Activated CD8-positive, alpha-beta memory T cell treated with anti-CD3 and anti-CD28 coated beads for 36 hours (primary cell): Measurements from ENCODE around the gene SKP2. TPM values are rescaled to one million over a fixed set of nuclear protein-coding genes. Genes with fewer than 3 reads are reported as not detected.
"Not testable (repeated sequence)": the region's sequence is repeated elsewhere in the genome, so short reads cannot be mapped to it uniquely, and the experiment has no call there.

ENCODE experiments used
- CTCF ChIA-PET: fragments of 350-600 bp; sonication (Branson Sonifier 250); formaldehyde crosslinking; loops from one replicate; lab custom pipeline; 2021; ENCODE audit warnings: antibody characterized with exemption; lab: Charles Lee
- POLR2A ChIA-PET: fragments of 350-600 bp; sonication (Branson Sonifier 250); formaldehyde crosslinking; loops from one replicate; lab custom pipeline; 2021; ENCODE audit warnings: antibody characterized with exemption; lab: Charles Lee
- total RNA-seq, 2 experiments: library from RNA; stranded (reverse); gene quantifications; one replicate each; pipeline ENCODE4 v1.2.3, GENCODE V29; 2021

SKP2 gene
- total RNA-seq = 10 to 100 TPM; 61.2 to 64.9 TPM

GRCh38 chr5:36151434-36152323 is at the start of gene SKP2, which contains the start of gene LMBRD2:
TSS of gene SKP2 (plus strand) at chr5:36152111. CDS start at chr5:36152263, 152 bp downstream.
TSS of gene LMBRD2 (minus strand) at chr5:36151887. CDS start at chr5:36143349, 8,538 bp downstream.
- CTCF ChIA-PET = interaction anchor here (0.8 to 2.0 kb wide), 2 partner anchors 90 to 226 kb away, joined by 3 to 12 read pairs; partner anchors contain the start of gene NADK2

GRCh38 chr5:36105819-36106218 is 46.1 kb upstream of the SKP2 start:
- ChIA-PET POLR2A (no interaction called here), CTCF (no interaction called here)

More at GRCh38 chr5:36151434-36152323, at the start of gene SKP2, which contains the start of gene LMBRD2:
- POLR2A ChIA-PET = interaction anchor here (1.0 to 2.4 kb wide), 3 partner anchors 10 to 1222 kb away, joined by 3 to 25 read pairs (median 3); partner anchors contain the start of genes DNAJC21 and NADK2

- POLR2A ChIA-PET = no interaction called here
- CTCF ChIA-PET = no interaction called here
Observed at GRCh38 chr5:36108758-36109460, 43.0 kb upstream of the SKP2 start.

- ChIA-PET POLR2A (no interaction called here), CTCF (no interaction called here)
Observed at GRCh38 chr5:36111238-36111637, 40.7 kb upstream of the SKP2 start.

- ChIA-PET CTCF (interaction anchor here (1.1 kb wide), 1 partner anchor 46 kb away, joined by 3 read pairs; no protein-coding TSS in a partner anchor), POLR2A (no interaction called here)
Observed at GRCh38 chr5:36125868-36126267, 26.0 kb upstream of the SKP2 start.

GRCh38 chr5:36128795-36129194 is 23.1 kb upstream of the SKP2 start:
- CTCF ChIA-PET = no interaction called here

GRCh38 chr5:36129666-36130065 is 22.2 kb upstream of the SKP2 start:
- POLR2A ChIA-PET, CTCF ChIA-PET: not testable (repeated sequence)

More at GRCh38 chr5:36128795-36129194, 23.1 kb upstream of the SKP2 start:
- POLR2A ChIA-PET = no interaction called here

- POLR2A ChIA-PET = not testable (repeated sequence)
Observed at GRCh38 chr5:36133009-36133408, 18.9 kb upstream of the SKP2 start.

GRCh38 chr5:36135988-36136387 is 15.9 kb upstream of the SKP2 start:
- POLR2A ChIA-PET = no interaction called here
- CTCF ChIA-PET = no interaction called here

More at GRCh38 chr5:36133009-36133408, 18.9 kb upstream of the SKP2 start:
- CTCF ChIA-PET = not testable (repeated sequence)

GRCh38 chr5:36136581-36136980 is 15.3 kb upstream of the SKP2 start:
- ChIA-PET CTCF (no interaction called here), POLR2A (no interaction called here)

- CTCF ChIA-PET = no interaction called here
- POLR2A ChIA-PET = no interaction called here
Observed at GRCh38 chr5:36138900-36139683, 12.8 kb upstream of the SKP2 start.

GRCh38 chr5:36145311-36145710 is 6.6 kb upstream of the SKP2 start:
- ChIA-PET POLR2A (no interaction called here), CTCF (no interaction called here)

GRCh38 chr5:36146390-36146789 is 5.5 kb upstream of the SKP2 start:
- ChIA-PET POLR2A (no interaction called here), CTCF (no interaction called here)

GRCh38 chr5:36147681-36148080 is 4.2 kb upstream of the SKP2 start:
- CTCF ChIA-PET = no interaction called here
- POLR2A ChIA-PET = no interaction called here

- CTCF ChIA-PET = interaction anchor here (2.0 kb wide), 1 partner anchor 91 kb away, joined by 12 read pairs; the partner anchor contains the start of gene NADK2
Observed at GRCh38 chr5:36150676-36151433, 1.1 kb upstream of the SKP2 start.

GRCh38 chr5:36152324-36153297 is 700 bp downstream of the SKP2 start:
- ChIA-PET CTCF (interaction anchor here (0.8 to 2.0 kb wide), 3 partner anchors 88 to 227 kb away, joined by 3 to 12 read pairs (median 5); partner anchors contain the start of gene NADK2), POLR2A (interaction anchor here (1.0 to 2.4 kb wide), 2 partner anchors 89 to 1223 kb away, joined by 3 to 25 read pairs; partner anchors contain the start of genes DNAJC21 and NADK2)

More at GRCh38 chr5:36150676-36151433, 1.1 kb upstream of the SKP2 start:
- POLR2A ChIA-PET = interaction anchor here (1.2 to 2.4 kb wide), 2 partner anchors 9 to 91 kb away, joined by 3 to 25 read pairs; partner anchors contain the start of gene NADK2

GRCh38 chr5:36153298-36153677 is 1.4 kb downstream of the SKP2 start:
- POLR2A ChIA-PET = no interaction called here
- CTCF ChIA-PET = interaction anchor here (1.8 kb wide), 1 partner anchor 88 kb away, joined by 5 read pairs; the partner anchor contains the start of gene NADK2
